Adrenal gland (tissue), 5 donors: ENCODE results near the gene VPS54.

Experiments used
- POLR2A ChIP-seq, 2 donors: fragments of 450-650 bp; IDR thresholded peaks; one replicate each; pipeline ENCODE4 v1.6.1; 2017; ENCODE audit warnings: antibody characterized with exemption in 2 of 2, mild to moderate bottlenecking in 2 of 2, moderate library complexity in 1 of 2
- TF ChIP-seq, protein P1 (sequence below), 6 experiments: fragments of 450-650 bp in 4 of 6; fragments of 200-600 bp in 2 of 6; sonication (generic) in 1 of 6; IDR thresholded peaks; 1 replicate in 5 of 6; 2 replicates in 1 of 6; pipeline versions ENCODE4 v1.5.1 to v1.8.0; 2016 to 2021; ENCODE audit warnings: antibody characterized with exemption in 6 of 6, mild to moderate bottlenecking in 2 of 6, moderate library complexity in 1 of 6
- donor health status: DM: no; HTN: no; CAD: no.

DNA sequence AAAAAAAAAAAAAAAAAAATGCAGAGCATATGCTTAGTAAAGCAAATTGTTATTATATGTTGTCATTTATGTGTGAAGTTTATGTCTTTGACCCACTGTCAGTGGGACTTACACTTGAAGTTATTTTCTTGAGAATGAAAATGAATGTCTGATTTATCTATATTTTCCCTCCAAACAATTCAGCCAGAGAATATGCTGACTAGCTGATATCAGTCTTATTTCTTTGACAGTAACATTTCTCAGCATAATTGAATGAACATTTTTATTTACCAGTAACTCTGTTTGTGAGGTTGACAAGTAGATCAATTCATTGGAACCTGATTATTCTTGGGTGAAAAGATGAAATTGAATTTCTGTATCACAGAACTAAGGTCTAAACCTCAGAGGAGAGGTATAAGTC, 40.0 kb upstream of the VPS54 start:
- TF ChIP-seq, protein P1, sequence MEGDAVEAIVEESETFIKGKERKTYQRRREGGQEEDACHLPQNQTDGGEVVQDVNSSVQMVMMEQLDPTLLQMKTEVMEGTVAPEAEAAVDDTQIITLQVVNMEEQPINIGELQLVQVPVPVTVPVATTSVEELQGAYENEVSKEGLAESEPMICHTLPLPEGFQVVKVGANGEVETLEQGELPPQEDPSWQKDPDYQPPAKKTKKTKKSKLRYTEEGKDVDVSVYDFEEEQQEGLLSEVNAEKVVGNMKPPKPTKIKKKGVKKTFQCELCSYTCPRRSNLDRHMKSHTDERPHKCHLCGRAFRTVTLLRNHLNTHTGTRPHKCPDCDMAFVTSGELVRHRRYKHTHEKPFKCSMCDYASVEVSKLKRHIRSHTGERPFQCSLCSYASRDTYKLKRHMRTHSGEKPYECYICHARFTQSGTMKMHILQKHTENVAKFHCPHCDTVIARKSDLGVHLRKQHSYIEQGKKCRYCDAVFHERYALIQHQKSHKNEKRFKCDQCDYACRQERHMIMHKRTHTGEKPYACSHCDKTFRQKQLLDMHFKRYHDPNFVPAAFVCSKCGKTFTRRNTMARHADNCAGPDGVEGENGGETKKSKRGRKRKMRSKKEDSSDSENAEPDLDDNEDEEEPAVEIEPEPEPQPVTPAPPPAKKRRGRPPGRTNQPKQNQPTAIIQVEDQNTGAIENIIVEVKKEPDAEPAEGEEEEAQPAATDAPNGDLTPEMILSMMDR (IDR thresholded peaks at IDR 0.05): no peak
- TF ChIP-seq POLR2A (IDR thresholded peaks at IDR 0.05): no peak
